ENCODE results near the gene GORAB. TPM values are rescaled to one million over a fixed set of nuclear protein-coding genes. Genes with fewer than 3 reads are reported as not detected.

GORAB gene
- polyA plus RNA-seq, 1 of the 3 experiments (the other 2 are of a cell fraction): 10.5 TPM

GRCh38 chr1:170533298-170533697 lies 1.3 kb downstream of the GORAB start:
- H3K9me2 ChIP-seq: no peaks in the 10 kb centered on the region
- peak overlapping the region; percentile 71 to 72 for H3K4me3 ChIP-seq (ENCODE audit: low read depth in 2 of 2, low read length in 1 of 2)
- ChIA-PET POLR2A (no interaction called here), CTCF (interaction anchor here (1.2 kb wide), 1 partner anchor 605 kb away, joined by 3 read pairs; no protein-coding TSS in a partner anchor)
- H3K36me3 ChIP-seq (replicated peaks in 1 of 2; ENCODE audit: control insufficient read depth in 1 of 2, insufficient read depth in 2 of 2, low read length in 1 of 2): peaks cover 23 to 27% of the 10 kb centered on the region in 2 experiments
- peaks cover 10 to 14% of the 10 kb centered on the region in 2 experiments; a peak in 3 of 4 replicates for H3K4me1 ChIP-seq (ENCODE audit: control insufficient read depth in 1 of 2, insufficient read depth in 2 of 2, low read depth in 1 of 2, low read length in 1 of 2)
- no peaks in the 10 kb centered on the region for H3K9me3 ChIP-seq
- H3K27me3 ChIP-seq (ENCODE audit: insufficient read depth): no peaks in the 10 kb centered on the region
- no peak for TF ChIP-seq FOSL2 (IDR thresholded peaks at IDR 0.05; ENCODE audit: borderline replicate concordance, low read depth)
- 84% methylated on average over 3 of the region's 3 CpGs for WGBS (ENCODE audit: low lambda C conversion rate)
- H2AFZ ChIP-seq (ENCODE audit: low read depth): no peak overlapping the region
- peak overlapping the region; percentile 84 for H3K4me2 ChIP-seq
- H3K27ac ChIP-seq (ENCODE audit: low read depth in 2 of 2, low read length in 1 of 2): peak overlapping the region in 1 of 2 experiments; percentile 97; a peak in 2 of 4 replicates
- H4K20me1 ChIP-seq (ENCODE audit: insufficient read depth): no peaks in the 10 kb centered on the region
- peaks cover 8% of the 10 kb centered on the region for H3F3A ChIP-seq (replicated peaks; ENCODE audit: insufficient read depth)
- H3K79me2 ChIP-seq (ENCODE audit: insufficient read depth): peaks cover 71% of the 10 kb centered on the region
- no peak for DNase-seq
- H3K9ac ChIP-seq: peak overlapping the region; percentile 96

GRCh38 chr1:170534626-170535147 lies 2.7 kb downstream of the GORAB start:
- Histone ChIP-seq H3K4me3 (ENCODE audit: low read depth in 2 of 2, low read length in 1 of 2) (no peak overlapping the region), H4K20me1 (ENCODE audit: insufficient read depth) (no peaks in the 10 kb centered on the region), H3K9me3 (no peaks in the 10 kb centered on the region), H3K4me1 (ENCODE audit: control insufficient read depth in 1 of 2, insufficient read depth in 2 of 2, low read depth in 1 of 2, low read length in 1 of 2) (peaks cover 10 to 19% of the 10 kb centered on the region in 2 experiments; a peak in 3 of 4 replicates), H3K9me2 (no peaks in the 10 kb centered on the region), H3K27ac (ENCODE audit: low read depth in 2 of 2, low read length in 1 of 2) (no peak overlapping the region), H3K79me2 (ENCODE audit: insufficient read depth) (peaks cover 85% of the 10 kb centered on the region), H3K27me3 (ENCODE audit: insufficient read depth) (no peaks in the 10 kb centered on the region), H3K4me2 (no peak overlapping the region), H2AFZ (ENCODE audit: low read depth) (no peak overlapping the region), H3F3A (replicated peaks; ENCODE audit: insufficient read depth) (peaks cover 16% of the 10 kb centered on the region), H3K9ac (no peak overlapping the region), H3K36me3 (replicated peaks in 1 of 2; ENCODE audit: control insufficient read depth in 1 of 2, insufficient read depth in 2 of 2, low read length in 1 of 2) (peaks cover 35 to 39% of the 10 kb centered on the region in 2 experiments)
- ChIA-PET POLR2A (no interaction called here), CTCF (no interaction called here)
- WGBS (ENCODE audit: low lambda C conversion rate): 96% methylated on average over 6 of the region's 6 CpGs
- TF ChIP-seq RAD21 (IDR thresholded peaks at IDR 0.05; ENCODE audit: low read length): no peak
- TF ChIP-seq, protein P1, sequence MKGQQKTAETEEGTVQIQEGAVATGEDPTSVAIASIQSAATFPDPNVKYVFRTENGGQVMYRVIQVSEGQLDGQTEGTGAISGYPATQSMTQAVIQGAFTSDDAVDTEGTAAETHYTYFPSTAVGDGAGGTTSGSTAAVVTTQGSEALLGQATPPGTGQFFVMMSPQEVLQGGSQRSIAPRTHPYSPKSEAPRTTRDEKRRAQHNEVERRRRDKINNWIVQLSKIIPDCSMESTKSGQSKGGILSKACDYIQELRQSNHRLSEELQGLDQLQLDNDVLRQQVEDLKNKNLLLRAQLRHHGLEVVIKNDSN (IDR thresholded peaks at IDR 0.05; ENCODE audit: borderline replicate concordance, low read depth): no peak
- TF ChIP-seq GATA2 (CRISPR knock-in tag; IDR thresholded peaks at IDR 0.05): no peak
- no peak for TF ChIP-seq SIN3A (IDR thresholded peaks at IDR 0.05; ENCODE audit: borderline replicate concordance, low read depth, low read length)
- TF ChIP-seq SMC3 (IDR thresholded peaks at IDR 0.05; ENCODE audit: low read depth, low read length): no peak
- DNase-seq: no peak

DNA sequence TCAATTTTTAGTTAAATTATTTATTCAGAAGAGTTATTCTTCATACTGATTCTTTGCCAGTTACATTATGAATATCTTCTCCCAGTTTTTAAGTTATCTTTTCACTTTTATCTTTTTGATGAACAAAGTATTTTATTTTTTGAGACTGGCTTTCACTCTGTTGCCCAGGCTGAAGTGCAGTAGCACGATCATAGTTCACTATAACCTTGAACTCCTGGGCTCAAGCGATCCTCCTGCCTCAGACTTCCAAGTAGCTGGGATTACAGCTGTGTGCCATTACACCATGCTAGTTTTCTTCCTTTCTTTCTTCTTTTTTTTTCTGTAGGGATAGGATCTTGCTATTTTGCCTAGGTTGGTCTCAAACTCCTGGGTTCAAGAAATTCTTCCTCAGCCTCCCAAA lies 3.5 kb downstream of the GORAB start:
- H3F3A ChIP-seq (replicated peaks; ENCODE audit: insufficient read depth): peaks cover 16% of the 10 kb centered on the region
- CTCF ChIA-PET: no interaction called here
- H3K27me3 ChIP-seq (ENCODE audit: insufficient read depth): no peaks in the 10 kb centered on the region
- H3K79me2 ChIP-seq (ENCODE audit: insufficient read depth): peaks cover 92% of the 10 kb centered on the region
- POLR2A ChIA-PET: no interaction called here
- 90% methylated on average over 2 of the region's 2 CpGs for WGBS (ENCODE audit: low lambda C conversion rate)
- no peaks in the 10 kb centered on the region for H3K9me2 ChIP-seq
- H3K9ac ChIP-seq: no peak overlapping the region
- peaks cover 42 to 46% of the 10 kb centered on the region in 2 experiments for H3K36me3 ChIP-seq (replicated peaks in 1 of 2; ENCODE audit: control insufficient read depth in 1 of 2, insufficient read depth in 2 of 2, low read length in 1 of 2)
- H3K27ac ChIP-seq (ENCODE audit: low read depth in 2 of 2, low read length in 1 of 2): no peak overlapping the region
- no peak overlapping the region for H3K4me3 ChIP-seq (ENCODE audit: low read depth in 2 of 2, low read length in 1 of 2)
- no peak overlapping the region for H3K4me2 ChIP-seq
- H2AFZ ChIP-seq (ENCODE audit: low read depth): no peak overlapping the region
- no peaks in the 10 kb centered on the region for H4K20me1 ChIP-seq (ENCODE audit: insufficient read depth)
- peaks cover 10 to 19% of the 10 kb centered on the region in 2 experiments; a peak in 3 of 4 replicates for H3K4me1 ChIP-seq (ENCODE audit: control insufficient read depth in 1 of 2, insufficient read depth in 2 of 2, low read depth in 1 of 2, low read length in 1 of 2)
- no peak for DNase-seq
- no peaks in the 10 kb centered on the region for H3K9me3 ChIP-seq
- no peak for TF ChIP-seq NFIC (IDR thresholded peaks at IDR 0.05; ENCODE audit: borderline replicate concordance)
- no peak for TF ChIP-seq EP300 (IDR thresholded peaks at IDR 0.05; ENCODE audit: borderline replicate concordance in 1 of 2, low read depth in 1 of 2, low read length in 1 of 2)
- no peak for TF ChIP-seq TAF1 (IDR thresholded peaks at IDR 0.05; ENCODE audit: borderline replicate concordance, low read depth, low read length)
- TF ChIP-seq ZBTB33 (IDR thresholded peaks at IDR 0.05; ENCODE audit: borderline replicate concordance, low read depth): no peak
- TF ChIP-seq RCOR1 (IDR thresholded peaks at IDR 0.05; ENCODE audit: low read length): no peak
- no peak for TF ChIP-seq MEF2A (IDR thresholded peaks at IDR 0.05; ENCODE audit: borderline replicate concordance, low read depth)
- TF ChIP-seq MAX (IDR thresholded peaks at IDR 0.05; ENCODE audit: low read depth): no peak
- TF ChIP-seq SMC3 (IDR thresholded peaks at IDR 0.05; ENCODE audit: low read depth, low read length): no peak
- TF ChIP-seq, protein P2, sequence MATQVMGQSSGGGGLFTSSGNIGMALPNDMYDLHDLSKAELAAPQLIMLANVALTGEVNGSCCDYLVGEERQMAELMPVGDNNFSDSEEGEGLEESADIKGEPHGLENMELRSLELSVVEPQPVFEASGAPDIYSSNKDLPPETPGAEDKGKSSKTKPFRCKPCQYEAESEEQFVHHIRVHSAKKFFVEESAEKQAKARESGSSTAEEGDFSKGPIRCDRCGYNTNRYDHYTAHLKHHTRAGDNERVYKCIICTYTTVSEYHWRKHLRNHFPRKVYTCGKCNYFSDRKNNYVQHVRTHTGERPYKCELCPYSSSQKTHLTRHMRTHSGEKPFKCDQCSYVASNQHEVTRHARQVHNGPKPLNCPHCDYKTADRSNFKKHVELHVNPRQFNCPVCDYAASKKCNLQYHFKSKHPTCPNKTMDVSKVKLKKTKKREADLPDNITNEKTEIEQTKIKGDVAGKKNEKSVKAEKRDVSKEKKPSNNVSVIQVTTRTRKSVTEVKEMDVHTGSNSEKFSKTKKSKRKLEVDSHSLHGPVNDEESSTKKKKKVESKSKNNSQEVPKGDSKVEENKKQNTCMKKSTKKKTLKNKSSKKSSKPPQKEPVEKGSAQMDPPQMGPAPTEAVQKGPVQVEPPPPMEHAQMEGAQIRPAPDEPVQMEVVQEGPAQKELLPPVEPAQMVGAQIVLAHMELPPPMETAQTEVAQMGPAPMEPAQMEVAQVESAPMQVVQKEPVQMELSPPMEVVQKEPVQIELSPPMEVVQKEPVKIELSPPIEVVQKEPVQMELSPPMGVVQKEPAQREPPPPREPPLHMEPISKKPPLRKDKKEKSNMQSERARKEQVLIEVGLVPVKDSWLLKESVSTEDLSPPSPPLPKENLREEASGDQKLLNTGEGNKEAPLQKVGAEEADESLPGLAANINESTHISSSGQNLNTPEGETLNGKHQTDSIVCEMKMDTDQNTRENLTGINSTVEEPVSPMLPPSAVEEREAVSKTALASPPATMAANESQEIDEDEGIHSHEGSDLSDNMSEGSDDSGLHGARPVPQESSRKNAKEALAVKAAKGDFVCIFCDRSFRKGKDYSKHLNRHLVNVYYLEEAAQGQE (IDR thresholded peaks at IDR 0.05; ENCODE audit: low read depth, low read length): no peak
